CD1c-positive myeloid dendritic cell (primary cell): ENCODE results near the gene CIDEA.

Experiments used
- DNase-seq: peaks from one replicate; pipeline ENCODE4 v3.0.0-alpha.2; 2016; ENCODE audit errors: extremely low spot score

The CIDEA gene

GRCh38 chr18:12317664-12318333 is 63.6 kb downstream of the CIDEA start:
- peak; percentile 84 for DNase-seq

GRCh38 chr18:12318334-12318697 is 64.2 kb downstream of the CIDEA start:
- DNase-seq = no peak

- no peak for DNase-seq
Measured at GRCh38 chr18:12318857-12319256, 64.7 kb downstream of the CIDEA start.

GRCh38 chr18:12321333-12321732 is 67.2 kb downstream of the CIDEA start:
- DNase-seq = no peak

GRCh38 chr18:12324991-12325725 is 71.0 kb downstream of the CIDEA start:
- DNase-seq = no peak

GRCh38 chr18:12325726-12326245 is 71.6 kb downstream of the CIDEA start:
- DNase-seq = no peak

- DNase-seq = no peak
Measured at GRCh38 chr18:12326711-12327460, 72.7 kb downstream of the CIDEA start.
